WTC11 (cell line): ENCODE measurements around the gene LRFN2.

Experiments used
- TF ChIP-seq, protein P1 (sequence below): sonication (generic); formaldehyde crosslinking; IDR thresholded peaks from 2 replicates; pipeline ENCODE4 v1.8.0; 2023; ENCODE audit warnings: missing genetic modification reagents
- TF ChIP-seq, protein P2 (sequence below): sonication (generic); formaldehyde crosslinking; IDR thresholded peaks from 2 replicates; pipeline ENCODE4 v1.8.0; 2022; ENCODE audit warnings: mild to moderate bottlenecking, missing genetic modification reagents

DNA sequence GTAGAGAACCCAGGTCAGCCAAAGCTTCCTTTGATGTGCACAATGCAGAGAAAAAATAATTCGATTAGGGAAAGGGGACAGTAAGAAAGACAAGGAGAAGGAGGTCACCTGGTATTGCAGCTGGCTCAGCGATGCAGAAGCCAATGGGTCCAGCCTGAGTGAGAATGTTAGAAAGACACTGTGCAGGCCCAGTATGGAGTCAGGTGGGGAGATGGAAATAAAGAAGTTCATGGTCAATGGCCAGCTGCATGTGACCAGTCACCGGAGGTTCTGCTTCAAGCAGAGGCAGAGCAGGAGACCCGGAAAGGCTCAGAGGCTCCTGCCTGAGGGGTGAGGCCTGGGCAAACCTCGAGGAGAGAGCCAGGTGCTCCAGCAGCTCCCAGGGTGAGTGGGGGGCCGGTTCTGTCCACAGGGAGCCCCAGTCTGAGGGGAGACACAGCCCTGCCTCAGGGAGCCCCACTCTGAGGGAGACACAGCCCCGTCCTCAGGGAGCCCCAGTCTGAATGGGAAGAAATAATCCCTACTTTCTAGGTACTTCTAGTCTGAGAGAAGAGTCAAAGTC lies 51.3 kb downstream of the LRFN2 start:
- TF ChIP-seq, protein P1, sequence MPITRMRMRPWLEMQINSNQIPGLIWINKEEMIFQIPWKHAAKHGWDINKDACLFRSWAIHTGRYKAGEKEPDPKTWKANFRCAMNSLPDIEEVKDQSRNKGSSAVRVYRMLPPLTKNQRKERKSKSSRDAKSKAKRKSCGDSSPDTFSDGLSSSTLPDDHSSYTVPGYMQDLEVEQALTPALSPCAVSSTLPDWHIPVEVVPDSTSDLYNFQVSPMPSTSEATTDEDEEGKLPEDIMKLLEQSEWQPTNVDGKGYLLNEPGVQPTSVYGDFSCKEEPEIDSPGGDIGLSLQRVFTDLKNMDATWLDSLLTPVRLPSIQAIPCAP (CRISPR knock-in tag) = no peak
- TF ChIP-seq, protein P2, sequence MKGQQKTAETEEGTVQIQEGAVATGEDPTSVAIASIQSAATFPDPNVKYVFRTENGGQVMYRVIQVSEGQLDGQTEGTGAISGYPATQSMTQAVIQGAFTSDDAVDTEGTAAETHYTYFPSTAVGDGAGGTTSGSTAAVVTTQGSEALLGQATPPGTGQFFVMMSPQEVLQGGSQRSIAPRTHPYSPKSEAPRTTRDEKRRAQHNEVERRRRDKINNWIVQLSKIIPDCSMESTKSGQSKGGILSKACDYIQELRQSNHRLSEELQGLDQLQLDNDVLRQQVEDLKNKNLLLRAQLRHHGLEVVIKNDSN = no peak
